ENCODE measurements around the gene ZNF324.
A peak's percentile ranks its signal among the peaks of the same experiment; 100 is the strongest.
"Not testable (repeated sequence)": the region's sequence is repeated elsewhere in the genome, so short reads cannot be mapped to it uniquely, and the experiment has no call there.

Gene ZNF324

DNA sequence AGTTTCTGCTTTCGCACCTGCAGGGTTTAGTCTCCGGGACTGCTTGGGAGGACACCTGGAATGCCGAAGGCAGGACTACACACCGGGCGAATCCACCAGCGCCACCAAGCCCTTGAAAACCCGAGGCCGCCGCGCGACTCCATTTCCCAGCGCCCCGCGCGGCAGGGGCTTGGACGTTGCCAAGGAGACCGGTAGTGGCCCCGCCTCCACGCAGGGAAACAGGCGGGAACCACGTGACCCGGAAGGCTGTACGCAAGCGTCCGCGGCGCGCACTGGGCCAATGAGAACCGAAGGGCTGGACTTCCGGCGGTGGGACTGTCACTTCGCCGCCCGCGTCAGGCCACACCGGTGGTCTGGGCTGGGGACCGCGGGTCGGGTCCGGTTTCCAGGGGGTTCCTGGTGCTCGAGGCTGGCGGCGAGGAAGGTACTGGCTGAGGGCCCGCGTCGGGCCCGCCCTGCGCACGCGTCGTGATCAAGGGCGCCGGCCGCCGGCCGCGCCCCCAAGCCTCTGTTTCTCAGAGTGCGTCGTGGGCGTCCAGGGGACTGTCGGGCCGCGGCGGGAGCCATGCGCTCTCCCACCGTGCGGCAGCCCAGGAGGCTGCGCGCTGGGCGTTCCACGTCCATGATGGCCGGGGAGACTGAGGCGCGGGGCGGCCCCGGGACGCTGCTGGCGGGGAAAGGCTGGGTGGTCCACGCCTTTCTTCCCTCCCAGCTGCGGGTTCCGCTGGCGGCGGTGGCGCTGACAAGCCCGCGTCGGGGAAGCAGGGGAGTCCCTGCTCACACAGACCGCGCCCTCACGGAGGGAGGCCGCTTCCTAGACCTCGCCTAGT, at the start of gene ZNF324:
TSS of gene ZNF324 (plus strand) at position 321 of the 830 bp plus-strand sequence. CDS start 2,106 bp downstream, outside the sequence.
- peak; percentile 99 for DNase-seq

DNA sequence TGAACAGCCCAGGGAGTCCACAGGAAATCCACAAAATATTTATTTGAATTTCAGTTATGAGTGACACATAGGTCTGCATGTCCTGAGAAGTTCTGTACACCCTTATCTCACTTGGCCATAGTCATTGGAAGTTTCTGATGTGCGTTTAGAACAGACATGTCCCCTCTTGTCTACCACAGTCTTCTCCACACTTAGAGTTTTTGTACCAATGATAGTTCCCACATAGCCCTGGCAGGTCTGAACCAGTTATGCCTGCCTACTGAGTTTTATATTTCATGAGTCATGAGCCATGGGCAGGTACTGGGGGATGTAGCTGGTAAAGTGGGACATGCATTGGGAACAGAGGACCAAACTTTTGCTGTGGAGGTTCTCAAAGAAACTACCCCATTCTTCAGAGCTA, 38.3 kb upstream of the ZNF324 start:
- DNase-seq: no peak

DNA sequence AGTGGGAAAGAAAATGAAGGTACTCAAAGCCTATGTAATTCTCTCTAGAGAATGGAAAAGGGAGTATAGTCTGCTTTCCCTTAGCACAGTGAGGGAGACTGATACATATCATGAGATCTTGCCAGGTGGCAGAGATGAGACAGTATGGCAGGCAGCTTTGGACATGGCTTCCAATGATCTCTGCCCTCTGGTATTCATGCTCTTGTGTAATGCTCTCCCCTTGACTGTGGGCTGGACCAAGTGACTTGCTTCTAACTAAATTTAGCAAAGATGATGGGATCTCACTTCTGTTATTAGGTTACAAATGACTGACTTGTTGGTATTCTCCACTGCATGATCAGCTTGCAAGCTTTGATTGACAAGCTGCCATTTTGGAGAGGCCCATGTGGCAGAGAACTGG, 37.1 kb upstream of the ZNF324 start:
- DNase-seq: no peak

DNA sequence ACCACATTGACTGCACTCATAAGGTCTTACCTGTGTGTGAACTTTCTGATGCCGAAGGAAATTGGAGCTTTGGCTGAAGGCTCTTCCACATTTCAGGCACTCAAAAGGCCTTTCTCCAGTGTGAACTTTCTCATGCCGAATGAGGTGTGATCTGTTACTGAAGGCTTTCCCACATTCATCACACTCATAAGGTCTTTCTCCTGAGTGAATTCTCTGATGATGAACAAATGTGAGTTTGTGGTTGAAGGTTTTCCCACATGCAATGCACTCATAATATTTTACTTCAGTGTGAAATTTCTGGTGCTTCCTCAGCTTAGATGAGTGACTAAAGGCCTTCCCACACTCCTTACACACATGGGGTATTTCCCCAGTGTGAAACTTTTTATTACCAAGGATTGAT, 32.7 kb upstream of the ZNF324 start:
- no peak for DNase-seq

DNA sequence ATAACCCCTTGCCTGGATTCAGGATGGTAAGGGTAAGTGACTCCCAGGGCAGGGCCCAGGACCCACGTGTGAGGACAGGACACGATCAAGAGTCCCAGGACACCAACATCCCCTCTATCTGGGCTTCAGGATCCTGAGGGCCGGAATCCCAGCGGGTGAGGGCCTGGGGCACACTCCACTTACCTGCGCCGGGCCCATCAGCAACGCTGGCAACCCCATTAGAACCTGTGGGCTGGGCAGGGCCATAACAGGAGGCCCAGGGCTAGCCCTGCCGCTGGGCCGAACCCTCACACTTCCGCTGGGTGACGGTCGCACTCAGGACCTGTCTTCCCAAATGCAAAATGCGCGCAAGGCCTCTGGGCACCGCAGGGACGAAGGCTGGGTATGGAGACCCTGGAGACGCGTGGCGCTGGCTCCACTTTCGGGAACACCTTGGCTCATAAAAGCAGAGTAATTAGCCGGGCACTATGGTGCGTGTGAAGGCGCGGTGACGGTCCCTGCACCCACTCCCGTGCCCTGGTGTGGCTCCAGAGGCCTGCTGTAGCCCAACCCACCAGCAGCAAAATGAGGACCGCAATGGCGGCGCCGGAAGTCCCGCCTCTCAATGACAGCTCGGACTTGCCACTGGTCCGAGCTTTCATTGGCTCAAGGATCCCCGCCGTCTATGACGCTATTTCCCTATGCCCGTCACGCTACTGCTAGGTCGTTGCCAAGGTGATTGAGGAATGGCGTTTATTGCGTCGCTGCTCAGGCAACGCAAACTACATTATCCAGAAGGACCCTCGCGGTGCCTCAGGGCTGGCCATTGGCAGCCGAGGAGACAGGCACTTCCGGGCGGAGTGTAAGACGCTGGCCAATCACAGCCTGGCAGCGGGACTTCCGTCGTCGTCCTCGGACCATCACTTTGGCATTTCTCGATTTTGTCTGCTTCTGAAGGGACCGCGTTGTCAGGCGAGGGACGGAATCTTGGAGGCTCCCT, 27.0 kb upstream of the ZNF324 start, which contains the start of gene ZNF132:
TSS of gene ZNF132 (minus strand) at position 578 of the 979 bp plus-strand sequence. CDS start at position 246, 332 bp downstream.
- DNase-seq: peak; percentile 98

DNA sequence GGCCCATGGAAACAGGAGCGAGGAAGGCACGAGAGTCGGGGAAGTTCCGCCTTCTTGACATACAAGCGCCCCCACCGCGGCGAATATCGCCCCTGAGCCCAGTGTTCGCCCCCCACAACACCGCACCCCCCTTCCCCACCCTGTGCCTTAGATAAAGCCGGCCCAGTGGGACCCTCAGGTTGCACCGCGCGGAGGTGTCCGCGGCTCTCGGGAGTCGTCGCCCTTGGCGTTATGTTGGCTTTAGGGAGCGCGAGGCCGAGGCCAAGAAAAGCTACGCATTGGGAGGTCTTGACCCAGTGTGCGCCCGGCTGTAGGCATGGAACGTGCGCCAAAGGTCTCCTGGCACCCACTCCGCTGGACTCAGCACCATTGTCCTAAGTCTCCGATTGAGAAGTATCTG, 26.3 kb upstream of the ZNF324 start:
- DNase-seq: no peak

DNA sequence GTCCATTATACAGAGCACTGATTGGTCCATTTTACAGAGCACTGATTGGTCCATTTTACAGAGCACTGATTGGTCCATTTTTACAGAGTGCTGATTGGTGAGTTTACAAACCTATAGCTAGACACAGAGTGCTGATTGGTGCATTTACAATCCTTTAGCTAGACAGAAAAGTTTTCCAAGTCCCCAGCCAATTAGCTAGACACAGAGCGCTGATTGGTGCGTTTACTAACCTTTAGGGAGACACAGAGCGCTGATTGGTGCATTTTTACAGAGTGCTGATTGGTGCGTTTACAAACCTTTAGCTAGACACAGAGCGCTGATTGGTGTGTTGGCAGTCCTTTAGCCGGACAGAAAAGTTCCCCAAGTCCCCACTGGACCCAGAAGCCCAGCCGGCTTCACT, 23.9 kb upstream of the ZNF324 start:
- not testable (repeated sequence) for DNase-seq

DNA sequence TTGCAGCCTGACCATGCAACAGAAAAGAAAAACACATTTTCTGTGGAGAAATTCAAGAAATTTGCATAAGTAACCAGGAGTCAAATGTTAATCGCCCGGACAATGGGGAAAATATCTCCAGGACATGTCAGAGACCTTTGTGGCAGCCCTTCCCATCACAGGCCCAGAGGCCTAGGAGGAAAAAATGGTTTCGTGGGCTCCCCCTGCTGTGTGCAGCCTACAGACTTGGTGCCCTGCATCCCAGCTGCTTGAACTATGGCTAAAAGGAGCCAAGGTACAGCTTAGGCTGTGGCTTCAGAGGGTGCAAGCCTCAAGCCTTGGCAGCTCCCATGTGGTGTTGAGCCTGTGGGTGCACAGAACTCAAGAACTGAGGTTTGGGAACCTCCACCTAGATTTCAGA, 18.0 kb upstream of the ZNF324 start:
- not testable (repeated sequence) for DNase-seq

DNA sequence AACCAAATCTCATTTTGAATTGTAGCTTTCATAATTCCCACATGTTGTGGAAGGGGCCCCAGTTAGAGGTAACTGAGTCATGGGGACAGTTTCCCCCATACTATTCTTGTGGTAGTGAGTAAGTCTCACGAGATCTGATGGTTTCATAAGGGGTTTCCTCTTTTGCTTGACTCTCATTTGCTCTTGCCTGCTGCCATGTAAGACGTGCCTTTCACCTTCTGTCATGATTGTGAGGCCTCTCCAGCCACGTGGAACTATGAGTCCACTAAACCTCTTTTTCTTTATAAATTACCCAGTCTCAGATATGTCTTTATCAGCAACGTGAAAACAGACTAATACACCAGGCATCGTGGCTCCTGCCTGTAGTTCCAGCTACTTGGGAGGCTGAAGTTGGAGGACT, 16.9 kb upstream of the ZNF324 start:
- not testable (repeated sequence) for DNase-seq

DNA sequence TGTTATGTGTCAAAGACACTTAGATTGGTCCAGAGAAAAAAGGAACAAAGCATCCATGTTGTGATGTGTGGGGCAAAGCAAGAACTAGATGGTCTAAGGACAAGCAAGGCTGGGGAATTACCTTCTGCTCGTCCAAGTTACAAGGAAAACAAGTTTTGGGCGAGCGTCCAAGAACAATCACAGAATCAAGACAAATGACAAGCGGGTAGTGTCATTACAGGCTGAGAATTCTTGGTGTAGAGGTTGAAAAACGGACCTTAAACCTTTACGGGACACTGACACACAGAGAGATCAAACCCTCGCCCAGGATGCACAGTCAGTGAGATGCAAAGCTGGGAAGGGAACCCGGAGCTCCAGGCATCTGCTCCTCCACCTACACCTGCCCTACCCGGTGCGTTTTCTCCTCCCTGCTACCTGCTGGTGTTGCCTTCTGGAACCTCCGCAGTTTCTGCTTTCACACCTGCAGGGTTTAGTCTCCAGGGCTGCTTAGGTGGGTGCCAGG, 16.0 kb upstream of the ZNF324 start:
- DNase-seq: no peak

DNA sequence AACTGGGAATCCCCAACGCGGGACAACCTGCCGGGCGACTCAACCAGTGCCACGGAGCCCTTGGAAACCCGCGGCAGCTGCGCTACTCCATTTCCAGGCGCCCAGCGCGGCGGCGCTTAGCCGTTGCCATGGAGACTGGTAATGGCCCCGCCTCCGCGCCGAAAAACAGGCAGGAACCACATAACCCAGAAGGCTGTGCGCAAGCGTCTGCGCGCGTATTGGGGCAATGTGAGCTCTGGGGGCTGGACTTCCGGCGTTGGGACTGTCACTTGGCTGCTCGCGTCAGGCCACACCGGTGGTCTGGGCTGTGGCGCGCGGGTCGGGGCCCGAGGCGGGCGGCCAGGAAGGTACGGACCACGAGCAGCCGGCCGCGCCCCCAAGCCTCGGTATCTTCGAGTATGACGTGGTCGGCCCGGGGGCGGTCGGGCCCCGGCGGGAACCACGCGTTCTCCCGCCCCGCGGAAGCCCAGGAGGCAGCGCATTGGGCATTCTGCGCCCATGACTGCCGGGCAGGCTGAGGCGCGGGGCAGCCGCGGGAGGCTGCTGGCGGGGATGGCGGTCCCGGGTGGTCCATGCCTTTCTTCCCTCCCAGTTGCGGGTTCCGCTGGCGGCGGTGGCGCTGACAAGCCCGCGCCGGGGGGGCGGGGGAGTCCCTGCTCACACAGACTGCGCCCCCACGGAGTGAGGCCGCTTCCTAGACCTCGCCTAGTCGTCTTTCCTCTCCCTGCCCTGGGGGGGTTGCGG, 15.3 kb upstream of the ZNF324 start, which contains the start of gene ZNF324B:
TSS of gene ZNF324B (plus strand) at position 265 of the 744 bp plus-strand sequence. CDS start 2,080 bp downstream, outside the sequence.
- peak; percentile 99 for DNase-seq

DNA sequence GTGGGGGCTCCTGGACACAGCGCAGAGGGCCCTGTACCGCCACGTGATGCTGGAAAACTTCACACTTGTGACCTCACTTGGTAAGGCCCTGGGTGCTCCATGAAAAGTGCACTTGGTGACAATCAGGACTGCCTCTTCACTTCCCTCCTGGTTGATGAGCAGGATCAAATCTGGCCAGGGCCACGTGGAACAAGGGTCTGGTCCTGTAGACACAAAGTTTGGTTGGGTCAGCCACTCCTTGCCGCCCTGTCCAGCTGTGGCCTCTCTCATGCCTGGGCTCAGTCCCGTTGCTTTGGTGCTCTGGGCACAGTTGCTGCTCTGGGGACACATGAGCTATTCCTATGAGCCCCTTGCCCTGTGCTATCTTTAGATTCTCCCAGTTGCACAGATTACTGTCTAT, 13.1 kb upstream of the ZNF324 start:
- DNase-seq: no peak

DNA sequence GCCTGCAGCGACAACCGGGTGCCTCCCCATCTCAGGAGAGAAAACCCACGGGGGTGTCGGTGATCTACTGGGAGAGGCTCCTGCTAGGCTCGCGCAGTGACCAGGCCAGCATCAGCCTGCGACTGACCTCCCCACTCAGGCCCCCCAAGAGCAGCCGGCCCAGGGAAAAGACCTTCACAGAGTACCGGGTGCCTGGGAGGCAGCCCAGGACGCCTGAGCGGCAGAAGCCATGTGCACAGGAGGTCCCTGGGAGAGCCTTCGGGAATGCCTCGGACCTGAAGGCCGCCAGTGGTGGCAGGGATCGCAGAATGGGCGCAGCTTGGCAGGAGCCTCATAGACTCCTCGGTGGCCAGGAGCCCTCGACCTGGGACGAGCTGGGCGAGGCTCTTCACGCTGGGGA, 11.6 kb upstream of the ZNF324 start:
- no peak for DNase-seq

DNA sequence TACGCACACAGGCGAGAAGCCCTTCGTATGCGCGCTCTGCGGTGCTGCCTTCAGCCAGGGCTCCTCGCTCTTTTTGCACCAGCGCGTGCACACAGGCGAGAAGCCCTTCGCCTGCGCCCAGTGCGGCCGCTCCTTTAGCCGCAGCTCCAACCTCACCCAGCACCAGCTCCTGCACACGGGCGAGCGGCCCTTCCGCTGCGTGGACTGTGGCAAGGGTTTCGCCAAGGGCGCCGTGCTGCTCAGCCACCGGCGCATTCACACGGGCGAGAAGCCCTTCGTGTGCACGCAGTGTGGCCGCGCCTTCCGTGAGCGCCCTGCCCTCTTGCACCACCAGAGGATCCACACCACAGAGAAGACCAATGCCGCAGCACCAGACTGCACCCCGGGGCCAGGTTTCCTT, 10.8 kb upstream of the ZNF324 start:
- DNase-seq: no peak

DNA sequence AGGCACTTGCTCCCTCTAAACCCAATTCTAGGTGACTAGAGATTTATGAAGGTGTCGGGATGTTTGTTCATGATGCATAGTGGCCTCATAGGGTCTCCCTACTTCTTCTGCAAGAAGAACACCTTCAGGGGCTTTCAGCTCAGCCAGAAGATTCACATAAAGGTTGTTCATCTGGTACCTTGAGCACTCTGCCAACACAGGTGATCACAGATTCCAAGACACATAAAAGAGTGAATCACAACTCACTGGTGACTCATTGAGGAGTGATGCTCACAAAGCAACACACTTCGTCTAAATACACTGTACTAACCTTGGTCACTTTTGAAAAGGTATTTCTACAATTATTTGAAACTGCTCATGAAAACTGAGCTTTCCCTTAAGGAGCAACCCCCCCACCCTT, 6.8 kb upstream of the ZNF324 start:
- no peak for DNase-seq

DNA sequence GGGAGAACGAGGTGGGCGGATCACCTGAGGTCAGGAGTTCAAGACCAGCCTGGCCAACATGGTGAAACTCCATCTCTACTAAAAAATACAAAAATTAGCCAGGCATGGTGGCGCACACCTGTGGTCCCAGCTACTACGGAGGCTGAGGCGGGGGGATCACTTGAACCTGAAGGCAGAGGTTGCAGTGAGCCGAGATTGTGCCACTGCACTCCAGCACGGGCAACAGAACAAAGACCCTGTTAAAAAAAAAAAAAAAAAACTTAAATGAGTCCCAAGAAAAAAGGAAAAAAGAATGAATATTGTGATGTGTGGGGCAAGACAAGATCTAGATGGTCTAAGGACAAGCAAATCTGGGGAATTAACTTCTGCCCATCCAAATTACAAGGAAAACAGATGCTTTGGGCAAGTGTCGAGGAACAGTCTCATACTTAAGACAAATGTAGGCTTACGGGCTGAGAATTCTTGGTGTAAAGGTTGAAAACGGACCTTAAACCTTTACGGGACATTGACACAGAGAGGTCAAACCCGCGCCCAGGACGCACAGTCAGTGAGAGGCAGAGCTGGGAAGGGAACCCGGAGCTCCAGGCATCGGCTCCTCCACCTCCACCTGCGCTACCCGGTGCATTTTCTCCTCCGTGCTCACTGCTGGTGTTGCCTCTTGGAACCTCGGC, 656 bp upstream of the ZNF324 start:
- DNase-seq: no peak

DNA sequence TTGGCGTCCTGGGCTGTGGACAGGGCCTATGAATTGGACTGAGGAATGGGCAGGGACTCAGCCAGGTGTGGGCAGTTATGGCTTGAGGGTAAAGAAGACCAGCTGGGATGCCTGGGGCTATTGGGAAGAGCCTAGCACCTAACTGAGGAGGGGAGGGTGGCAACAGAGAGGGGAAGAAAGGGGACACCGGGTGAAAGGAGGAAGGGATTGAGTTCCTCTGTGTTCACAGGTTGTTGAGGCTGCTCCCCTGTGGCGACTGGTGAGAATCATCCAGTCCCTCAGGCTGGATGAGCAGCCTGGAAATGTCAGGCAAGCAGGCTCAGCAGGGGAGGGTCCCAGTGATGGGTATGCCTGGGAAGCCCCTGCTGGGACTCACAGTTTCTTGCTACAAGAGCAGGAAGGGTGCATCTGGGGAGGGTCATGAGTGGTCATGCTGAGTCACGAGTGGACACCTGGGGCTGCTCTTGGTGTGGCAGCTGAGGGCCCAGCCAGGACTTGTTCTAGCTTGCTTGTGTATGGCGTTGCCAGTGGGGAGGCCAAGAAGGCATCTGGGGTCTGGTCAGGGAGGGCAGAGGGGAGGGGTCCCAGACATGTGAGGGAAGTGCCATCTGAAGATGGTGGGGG, 1.4 kb downstream of the ZNF324 start:
- DNase-seq: peak; percentile 91

DNA sequence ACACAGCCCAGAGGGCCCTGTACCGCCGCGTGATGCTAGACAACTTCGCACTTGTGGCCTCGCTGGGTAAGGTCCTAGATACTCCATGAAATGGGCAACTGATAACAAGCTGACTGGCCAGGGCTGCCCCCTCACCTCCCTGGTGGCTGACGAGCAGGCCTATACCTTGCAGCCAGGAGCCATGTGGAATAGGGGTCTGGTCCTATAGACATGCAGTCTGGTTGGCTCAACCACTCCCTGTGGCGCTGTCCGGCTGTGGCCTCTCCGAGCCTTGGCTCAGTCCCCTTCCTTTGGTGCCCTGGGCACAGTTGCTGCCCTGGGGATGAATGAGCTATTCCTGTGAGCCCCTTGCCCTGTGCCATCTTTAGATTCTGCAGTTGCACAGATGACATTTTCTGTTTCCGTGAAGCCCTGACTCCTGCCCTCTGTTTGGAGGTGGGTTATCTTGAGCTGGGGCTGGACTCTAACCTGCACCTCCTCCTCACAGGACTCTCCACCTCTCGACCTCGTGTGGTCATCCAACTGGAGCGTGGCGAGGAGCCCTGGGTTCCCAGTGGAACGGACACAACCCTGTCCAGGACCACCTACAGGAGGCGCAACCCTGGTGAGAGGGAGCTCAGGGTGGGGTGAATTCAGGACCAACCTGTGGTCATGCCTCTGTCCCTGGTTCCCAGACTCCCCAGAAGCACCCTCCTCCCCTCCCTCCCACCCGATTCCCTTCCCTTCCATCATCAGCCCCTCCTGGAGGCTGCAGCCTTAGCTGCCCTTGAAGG, 2.5 kb downstream of the ZNF324 start:
- DNase-seq: no peak

DNA sequence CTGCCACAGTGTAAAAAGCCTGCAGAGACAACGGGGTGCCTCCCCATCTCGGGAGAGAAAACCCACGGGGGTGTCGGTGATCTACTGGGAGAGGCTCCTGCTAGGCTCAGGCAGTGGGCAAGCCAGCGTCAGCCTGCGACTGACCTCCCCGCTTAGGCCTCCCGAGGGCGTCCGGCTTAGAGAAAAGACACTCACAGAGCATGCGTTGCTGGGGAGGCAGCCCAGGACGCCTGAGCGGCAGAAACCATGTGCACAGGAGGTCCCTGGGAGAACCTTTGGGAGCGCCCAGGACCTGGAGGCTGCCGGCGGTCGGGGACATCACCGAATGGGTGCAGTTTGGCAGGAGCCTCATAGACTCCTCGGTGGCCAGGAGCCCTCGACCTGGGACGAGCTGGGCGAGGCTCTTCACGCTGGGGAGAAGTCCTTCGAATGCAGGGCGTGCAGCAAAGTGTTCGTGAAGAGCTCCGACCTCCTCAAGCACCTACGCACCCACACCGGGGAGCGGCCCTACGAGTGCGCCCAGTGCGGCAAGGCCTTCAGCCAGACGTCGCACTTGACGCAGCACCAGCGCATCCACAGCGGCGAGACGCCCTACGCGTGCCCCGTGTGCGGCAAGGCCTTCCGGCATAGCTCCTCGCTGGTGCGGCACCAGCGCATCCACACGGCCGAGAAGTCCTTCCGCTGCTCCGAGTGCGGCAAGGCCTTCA, 4.1 kb downstream of the ZNF324 start:
- DNase-seq: not testable (repeated sequence)

DNA sequence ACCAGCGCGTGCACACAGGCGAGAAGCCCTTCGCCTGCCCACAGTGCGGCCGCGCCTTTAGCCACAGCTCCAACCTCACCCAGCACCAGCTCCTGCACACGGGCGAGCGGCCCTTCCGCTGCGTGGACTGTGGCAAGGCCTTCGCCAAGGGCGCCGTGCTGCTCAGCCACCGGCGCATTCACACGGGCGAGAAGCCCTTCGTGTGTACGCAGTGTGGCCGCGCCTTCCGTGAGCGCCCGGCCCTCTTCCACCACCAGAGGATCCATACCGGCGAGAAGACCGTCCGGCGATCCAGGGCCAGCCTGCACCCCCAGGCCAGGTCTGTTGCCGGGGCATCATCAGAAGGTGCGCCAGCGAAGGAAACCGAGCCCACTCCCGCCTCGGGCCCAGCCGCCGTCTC, 4.9 kb downstream of the ZNF324 start:
- DNase-seq: no peak
